ENCODE data around the gene GNAI2. TPM values are rescaled to one million over a fixed set of nuclear protein-coding genes. Genes with fewer than 3 reads are reported as not detected.
A peak's percentile ranks its signal among the peaks of the same experiment; 100 is the strongest.

GNAI2 gene
- total RNA-seq, 6 experiments from 2014 or later: 532 to 617 (median 582) TPM

DNA sequence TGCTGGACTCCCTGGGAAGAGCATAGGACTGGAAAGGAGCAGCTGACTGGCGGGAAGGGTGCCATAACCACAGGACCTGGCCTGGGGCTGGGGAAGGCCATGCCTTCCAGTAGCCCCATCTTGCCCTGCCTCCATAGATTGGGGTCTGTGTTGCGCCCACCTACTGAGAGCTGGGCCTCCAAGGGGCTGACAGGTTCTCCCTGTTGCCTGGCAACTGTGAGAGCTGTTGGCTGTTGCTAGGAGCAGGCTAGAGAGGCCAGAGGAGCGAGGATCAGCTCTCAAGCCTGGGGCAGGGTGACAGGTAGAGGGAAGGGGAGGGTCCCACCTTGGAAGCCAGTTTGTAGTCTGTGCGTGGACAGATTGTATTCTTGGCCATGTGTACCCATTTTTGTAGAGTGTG, 2.8 kb upstream of the GNAI2 start:
- H3K27ac Mint-ChIP-seq: no peak overlapping the region
- no peak overlapping the region for H3K4me3 Mint-ChIP-seq
- H3K4me1 Mint-ChIP-seq (ENCODE audit: low read depth): peaks cover 36% of the 10 kb centered on the region
- peaks cover 2% of the 10 kb centered on the region; the same call in 1 of the 2 replicates for H3K27me3 Mint-ChIP-seq (ENCODE audit: insufficient read depth)
- peaks cover 12% of the 10 kb centered on the region for H3K36me3 Mint-ChIP-seq (ENCODE audit: low read depth)
- TF ChIP-seq, protein P1, sequence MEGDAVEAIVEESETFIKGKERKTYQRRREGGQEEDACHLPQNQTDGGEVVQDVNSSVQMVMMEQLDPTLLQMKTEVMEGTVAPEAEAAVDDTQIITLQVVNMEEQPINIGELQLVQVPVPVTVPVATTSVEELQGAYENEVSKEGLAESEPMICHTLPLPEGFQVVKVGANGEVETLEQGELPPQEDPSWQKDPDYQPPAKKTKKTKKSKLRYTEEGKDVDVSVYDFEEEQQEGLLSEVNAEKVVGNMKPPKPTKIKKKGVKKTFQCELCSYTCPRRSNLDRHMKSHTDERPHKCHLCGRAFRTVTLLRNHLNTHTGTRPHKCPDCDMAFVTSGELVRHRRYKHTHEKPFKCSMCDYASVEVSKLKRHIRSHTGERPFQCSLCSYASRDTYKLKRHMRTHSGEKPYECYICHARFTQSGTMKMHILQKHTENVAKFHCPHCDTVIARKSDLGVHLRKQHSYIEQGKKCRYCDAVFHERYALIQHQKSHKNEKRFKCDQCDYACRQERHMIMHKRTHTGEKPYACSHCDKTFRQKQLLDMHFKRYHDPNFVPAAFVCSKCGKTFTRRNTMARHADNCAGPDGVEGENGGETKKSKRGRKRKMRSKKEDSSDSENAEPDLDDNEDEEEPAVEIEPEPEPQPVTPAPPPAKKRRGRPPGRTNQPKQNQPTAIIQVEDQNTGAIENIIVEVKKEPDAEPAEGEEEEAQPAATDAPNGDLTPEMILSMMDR (IDR thresholded peaks at IDR 0.05): no peak
- DNase-seq: no peak
- H3K9me3 Mint-ChIP-seq: no peaks in the 10 kb centered on the region

DNA sequence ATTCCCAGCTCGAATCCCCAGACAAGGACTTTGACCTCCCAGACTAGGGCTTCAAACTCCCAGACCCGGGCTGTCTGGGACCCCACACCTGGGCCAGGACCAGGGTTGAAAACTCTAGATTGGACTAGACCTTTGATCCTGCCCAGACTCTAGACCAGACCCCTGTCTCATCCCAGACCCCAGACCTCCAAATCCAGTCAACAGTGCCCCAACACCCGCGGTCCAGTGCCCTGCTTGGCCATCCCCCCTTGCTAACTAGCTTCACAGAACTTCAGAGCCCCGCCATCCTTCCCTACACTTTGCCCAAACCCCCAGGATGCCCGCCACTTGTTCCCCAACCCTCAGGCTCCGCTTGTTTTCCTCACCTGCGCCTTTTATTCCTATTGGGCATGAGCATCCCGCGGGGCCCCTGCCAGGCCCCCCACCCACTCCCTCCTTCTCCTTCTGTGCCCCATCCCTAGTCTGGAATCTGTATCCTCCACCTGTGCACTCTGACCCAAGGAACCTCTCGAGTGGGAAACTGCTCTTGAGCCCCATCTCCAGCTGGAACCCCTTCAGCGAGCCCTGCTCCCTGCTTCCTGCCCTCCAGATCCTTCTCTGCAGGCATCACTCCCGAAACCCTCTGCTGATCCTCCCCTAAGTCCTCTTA, 604 bp downstream of the GNAI2 start:
- H3K27me3 Mint-ChIP-seq (ENCODE audit: insufficient read depth): peaks cover 3% of the 10 kb centered on the region
- H3K27ac Mint-ChIP-seq: peak overlapping the region; percentile 92
- peaks cover 43% of the 10 kb centered on the region for H3K4me1 Mint-ChIP-seq (ENCODE audit: low read depth)
- no peaks in the 10 kb centered on the region for H3K9me3 Mint-ChIP-seq
- TF ChIP-seq, protein P1 (IDR thresholded peaks at IDR 0.05): no peak
- DNase-seq: no peak
- peak overlapping the region; percentile 96 for H3K4me3 Mint-ChIP-seq
- peaks cover 12% of the 10 kb centered on the region for H3K36me3 Mint-ChIP-seq (ENCODE audit: low read depth)

DNA sequence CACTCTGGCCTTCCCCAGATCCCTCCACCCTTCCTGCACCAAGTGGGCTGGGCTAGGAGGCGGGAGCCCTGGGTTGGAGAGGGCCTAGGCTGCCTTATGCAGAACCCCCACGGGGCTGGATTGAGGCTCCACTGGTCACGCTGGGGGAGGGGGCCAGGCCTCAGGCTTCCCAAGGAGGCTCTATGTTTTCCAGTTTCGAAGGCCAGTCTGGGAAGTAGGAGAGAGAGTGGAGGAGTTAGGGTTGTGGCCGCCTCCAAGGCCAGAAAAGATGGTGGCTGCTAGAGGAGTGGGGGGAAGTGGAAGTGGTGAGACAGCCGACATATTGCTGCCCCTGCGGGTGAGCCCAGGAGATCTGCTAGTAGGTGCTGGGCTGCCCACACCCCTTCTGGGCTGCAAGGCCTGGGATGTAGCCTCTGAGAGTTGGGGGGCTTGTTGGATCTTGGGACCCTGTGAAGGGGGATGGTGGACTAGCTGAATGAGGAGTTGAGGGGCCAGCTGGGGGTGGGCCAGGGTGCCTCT, 1.2 kb downstream of the GNAI2 start:
- Mint-ChIP-seq H3K27me3 (ENCODE audit: insufficient read depth) (peaks cover 3% of the 10 kb centered on the region), H3K4me1 (ENCODE audit: low read depth) (peaks cover 48% of the 10 kb centered on the region), H3K4me3 (peak overlapping the region; percentile 96), H3K27ac (peak overlapping the region; percentile 92), H3K36me3 (ENCODE audit: low read depth) (peaks cover 12% of the 10 kb centered on the region), H3K9me3 (no peaks in the 10 kb centered on the region)
- TF ChIP-seq, protein P1 (IDR thresholded peaks at IDR 0.05): no peak
- DNase-seq: no peak

DNA sequence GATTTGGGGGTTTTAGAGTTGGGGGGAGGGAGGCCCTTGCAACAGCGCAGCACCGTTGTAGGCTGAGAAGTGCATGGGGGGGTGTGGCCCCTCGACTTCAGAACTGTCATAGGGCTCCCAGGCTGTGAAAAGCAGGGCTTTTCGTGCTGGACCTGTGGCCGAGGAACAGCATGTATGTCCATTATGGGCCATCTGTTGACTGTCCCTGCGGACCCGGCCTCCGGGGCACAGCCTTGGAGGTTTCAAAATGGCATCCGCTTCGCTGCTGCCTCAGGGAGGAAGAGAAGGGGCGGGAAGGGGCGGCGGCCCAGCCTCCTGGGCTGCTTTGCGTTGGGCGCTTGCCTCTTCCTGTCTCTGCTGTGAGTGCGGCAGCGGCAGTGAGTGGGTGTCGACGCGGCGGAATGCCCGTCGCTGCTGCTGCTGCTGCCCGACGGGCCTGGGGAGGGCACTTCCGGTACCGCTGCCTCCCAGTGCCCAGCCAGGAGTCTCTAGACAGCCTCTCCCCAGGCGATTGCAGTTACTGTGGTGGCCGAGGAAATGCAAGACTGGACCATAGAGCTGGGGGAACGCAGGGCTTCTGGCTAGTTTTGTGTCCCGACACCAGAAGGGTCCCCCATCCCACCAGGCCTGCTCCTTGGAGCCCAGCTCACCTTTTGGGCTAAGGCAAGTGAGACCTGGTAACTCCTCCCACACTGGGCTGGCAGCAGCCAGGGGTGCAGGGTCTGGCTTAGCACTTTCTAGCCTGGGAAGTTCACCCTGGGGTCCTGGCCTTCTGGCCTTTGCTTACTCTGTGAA, 1.9 kb downstream of the GNAI2 start:
- Mint-ChIP-seq H3K4me3 (peak overlapping the region; percentile 96), H3K9me3 (no peaks in the 10 kb centered on the region), H3K4me1 (ENCODE audit: low read depth) (peaks cover 55% of the 10 kb centered on the region), H3K27me3 (ENCODE audit: insufficient read depth) (peaks cover 2% of the 10 kb centered on the region), H3K36me3 (ENCODE audit: low read depth) (peaks cover 12% of the 10 kb centered on the region), H3K27ac (peak overlapping the region; percentile 92)
- DNase-seq: peak; percentile 83
- TF ChIP-seq, protein P1 (IDR thresholded peaks at IDR 0.05): no peak

DNA sequence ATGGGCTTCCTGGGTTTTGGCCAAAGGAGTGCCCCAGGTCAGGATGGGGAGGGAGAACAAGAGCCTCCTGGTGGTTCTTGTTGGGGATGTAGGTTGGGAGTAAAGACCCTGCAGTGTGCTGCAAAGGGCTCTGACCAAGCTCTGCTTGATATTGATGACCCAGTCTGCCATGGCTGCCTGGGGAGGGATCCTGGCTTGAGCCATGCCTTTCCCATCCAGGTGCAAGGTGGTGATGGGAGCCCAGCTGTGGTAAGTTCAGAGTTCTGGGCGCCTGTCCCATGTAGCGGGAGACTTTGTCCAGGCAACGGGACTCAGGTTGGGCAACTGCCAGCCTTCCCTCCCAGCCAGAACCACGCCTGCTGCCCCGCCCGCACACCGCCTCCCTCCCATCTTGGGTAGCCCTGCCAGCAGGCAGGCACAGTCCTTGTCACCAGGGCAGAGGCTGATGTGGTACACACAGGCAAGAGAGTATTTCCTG, 2.6 kb downstream of the GNAI2 start:
- Mint-ChIP-seq H3K4me1 (ENCODE audit: low read depth) (peaks cover 53% of the 10 kb centered on the region), H3K36me3 (ENCODE audit: low read depth) (peaks cover 12% of the 10 kb centered on the region), H3K27ac (peak overlapping the region; percentile 92), H3K4me3 (peak overlapping the region; percentile 96), H3K9me3 (no peaks in the 10 kb centered on the region), H3K27me3 (ENCODE audit: insufficient read depth) (peaks cover 2% of the 10 kb centered on the region)
- TF ChIP-seq, protein P1 (IDR thresholded peaks at IDR 0.05): peak; percentile 51
- no peak for DNase-seq
